Nephron progenitor cell (in vitro differentiated cells): ENCODE results near the gene KIF5C.

Experiments used
- DNase-seq: peaks from one replicate; pipeline ENCODE4 v3.0.0; 2021
- H3K27ac Mint-ChIP-seq: 2 replicates; pipeline ENCODE4 v1.8.0; 2021; ENCODE audit warnings: mild to moderate bottlenecking, moderate library complexity, mixed read lengths
- H3K27me3 Mint-ChIP-seq: 2 replicates; pipeline ENCODE4 v1.8.0; 2021; ENCODE audit warnings: mild to moderate bottlenecking, low read depth, mixed read lengths; ENCODE audit not compliant: poor library complexity
- H3K36me3 Mint-ChIP-seq: 2 replicates; pipeline ENCODE4 v1.8.0; 2021; ENCODE audit warnings: low read depth, mixed read lengths
- H3K4me1 Mint-ChIP-seq: 2 replicates; pipeline ENCODE4 v1.8.0; 2021; ENCODE audit warnings: mixed read lengths
- H3K4me3 Mint-ChIP-seq: 2 replicates; pipeline ENCODE4 v1.8.0; 2021; ENCODE audit warnings: mild to moderate bottlenecking, moderate library complexity, mixed read lengths
- H3K9me3 Mint-ChIP-seq: 2 replicates; pipeline ENCODE4 v1.8.0; 2021; ENCODE audit warnings: mild to moderate bottlenecking, moderate library complexity, mixed read lengths
- TF ChIP-seq, protein P1 (sequence below): fragments of 200-600 bp; sonication (generic); IDR thresholded peaks from 2 replicates; pipeline ENCODE4 v1.5.0; 2021; ENCODE audit warnings: antibody characterized with exemption

Gene KIF5C

GRCh38 chr2:148957023-148957422 lies 82.0 kb downstream of the KIF5C start:
- no peak for DNase-seq
- Mint-ChIP-seq H3K27me3 (no peaks in the 10 kb centered on the region), H3K27ac (peak overlapping the region; percentile 97), H3K4me1 (peaks cover 20% of the 10 kb centered on the region), H3K9me3 (no peaks in the 10 kb centered on the region), H3K36me3 (peaks cover 33% of the 10 kb centered on the region), H3K4me3 (no peak overlapping the region)
- TF ChIP-seq, protein P1, sequence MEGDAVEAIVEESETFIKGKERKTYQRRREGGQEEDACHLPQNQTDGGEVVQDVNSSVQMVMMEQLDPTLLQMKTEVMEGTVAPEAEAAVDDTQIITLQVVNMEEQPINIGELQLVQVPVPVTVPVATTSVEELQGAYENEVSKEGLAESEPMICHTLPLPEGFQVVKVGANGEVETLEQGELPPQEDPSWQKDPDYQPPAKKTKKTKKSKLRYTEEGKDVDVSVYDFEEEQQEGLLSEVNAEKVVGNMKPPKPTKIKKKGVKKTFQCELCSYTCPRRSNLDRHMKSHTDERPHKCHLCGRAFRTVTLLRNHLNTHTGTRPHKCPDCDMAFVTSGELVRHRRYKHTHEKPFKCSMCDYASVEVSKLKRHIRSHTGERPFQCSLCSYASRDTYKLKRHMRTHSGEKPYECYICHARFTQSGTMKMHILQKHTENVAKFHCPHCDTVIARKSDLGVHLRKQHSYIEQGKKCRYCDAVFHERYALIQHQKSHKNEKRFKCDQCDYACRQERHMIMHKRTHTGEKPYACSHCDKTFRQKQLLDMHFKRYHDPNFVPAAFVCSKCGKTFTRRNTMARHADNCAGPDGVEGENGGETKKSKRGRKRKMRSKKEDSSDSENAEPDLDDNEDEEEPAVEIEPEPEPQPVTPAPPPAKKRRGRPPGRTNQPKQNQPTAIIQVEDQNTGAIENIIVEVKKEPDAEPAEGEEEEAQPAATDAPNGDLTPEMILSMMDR, result no peak

- H3K36me3 Mint-ChIP-seq, result peaks cover 50% of the 10 kb centered on the region
- peaks cover 15% of the 10 kb centered on the region for H3K4me1 Mint-ChIP-seq
- no peak overlapping the region for H3K4me3 Mint-ChIP-seq
- no peak for DNase-seq
- peaks cover 4% of the 10 kb centered on the region for H3K27me3 Mint-ChIP-seq
- no peak overlapping the region for H3K27ac Mint-ChIP-seq
- TF ChIP-seq, protein P1, result no peak
- no peaks in the 10 kb centered on the region for H3K9me3 Mint-ChIP-seq
Observed at GRCh38 chr2:148959745-148960144, 84.7 kb downstream of the KIF5C start.

DNA sequence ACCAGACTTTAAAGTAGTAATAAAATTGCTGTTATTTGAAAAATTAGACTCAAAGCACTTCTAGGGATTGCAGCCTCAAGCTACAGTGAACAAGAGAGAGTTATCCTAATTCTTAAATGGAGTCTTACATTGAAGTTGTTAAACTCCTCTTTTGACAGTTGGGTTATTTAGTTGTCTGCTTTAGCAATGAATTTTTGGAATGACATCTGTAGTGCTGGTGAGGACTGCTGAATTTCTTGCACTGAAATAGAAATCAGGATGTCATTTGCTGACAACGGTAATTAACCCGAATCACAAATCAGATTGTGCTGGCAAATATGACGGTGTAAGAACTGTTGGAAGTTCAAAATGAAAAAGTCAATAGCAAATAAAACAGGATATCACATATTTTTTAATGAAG lies 85.5 kb downstream of the KIF5C start:
- TF ChIP-seq, protein P1, result no peak
- Mint-ChIP-seq H3K27ac (no peak overlapping the region), H3K4me3 (no peak overlapping the region), H3K4me1 (peaks cover 18% of the 10 kb centered on the region), H3K9me3 (no peaks in the 10 kb centered on the region), H3K36me3 (peaks cover 53% of the 10 kb centered on the region), H3K27me3 (peaks cover 4% of the 10 kb centered on the region)
- DNase-seq, result no peak

- Mint-ChIP-seq H3K9me3 (no peaks in the 10 kb centered on the region), H3K27ac (no peak overlapping the region), H3K36me3 (peaks cover 45% of the 10 kb centered on the region), H3K27me3 (peaks cover 4% of the 10 kb centered on the region), H3K4me3 (no peak overlapping the region), H3K4me1 (peaks cover 43% of the 10 kb centered on the region)
- TF ChIP-seq, protein P1, result no peak
- no peak for DNase-seq
Observed at GRCh38 chr2:148963461-148963860, 88.4 kb downstream of the KIF5C start.

DNA sequence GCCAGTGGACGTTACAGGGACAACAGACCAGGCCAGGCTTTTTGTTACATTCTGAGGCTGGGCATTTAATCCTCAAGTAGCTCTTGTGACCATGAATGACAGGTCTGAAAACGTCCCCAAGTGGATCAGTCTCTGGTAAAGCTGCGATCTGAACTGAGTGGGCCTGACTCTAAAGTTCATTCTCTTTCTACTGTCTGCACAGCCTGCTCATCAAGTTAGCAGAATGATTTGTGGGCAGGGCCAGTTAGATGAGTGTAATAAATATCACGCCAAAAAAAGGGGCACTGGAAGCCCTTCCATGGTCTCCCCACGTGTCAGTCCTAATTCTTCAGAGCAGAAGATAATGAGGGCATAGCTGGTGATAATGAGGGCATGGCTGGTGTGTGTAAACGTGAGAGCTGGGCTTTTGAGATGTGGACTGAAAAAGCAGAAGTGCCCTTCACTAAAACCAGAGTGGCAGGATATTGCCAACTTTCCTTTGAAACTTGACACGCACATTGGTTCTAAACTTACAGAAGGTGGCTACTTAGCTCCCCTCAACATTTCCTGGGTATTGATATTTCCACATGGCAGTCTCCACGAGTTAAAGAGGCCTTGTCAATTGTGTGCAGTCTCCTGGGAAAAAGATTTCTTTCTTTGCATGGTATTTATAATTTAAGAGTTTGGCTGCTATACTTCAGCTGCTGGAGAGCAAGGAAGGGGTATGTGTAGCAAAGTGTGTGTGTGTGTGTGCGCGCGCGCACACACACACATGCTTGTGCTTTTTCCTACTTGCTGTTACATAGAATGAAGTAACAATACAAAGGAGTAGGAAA lies 90.8 kb downstream of the KIF5C start:
- Mint-ChIP-seq H3K27ac (peak overlapping the region; percentile 43), H3K36me3 (peaks cover 32% of the 10 kb centered on the region), H3K4me1 (peaks cover 66% of the 10 kb centered on the region), H3K4me3 (no peak overlapping the region), H3K27me3 (peaks cover 8% of the 10 kb centered on the region), H3K9me3 (no peaks in the 10 kb centered on the region)
- no peak for DNase-seq
- TF ChIP-seq, protein P1, result no peak

- H3K4me3 Mint-ChIP-seq, result no peak overlapping the region
- DNase-seq, result no peak
- peaks cover 72% of the 10 kb centered on the region for H3K4me1 Mint-ChIP-seq
- peaks cover 8% of the 10 kb centered on the region for H3K27me3 Mint-ChIP-seq
- TF ChIP-seq, protein P1, result no peak
- no peaks in the 10 kb centered on the region for H3K9me3 Mint-ChIP-seq
- H3K27ac Mint-ChIP-seq, result no peak overlapping the region
- peaks cover 30% of the 10 kb centered on the region for H3K36me3 Mint-ChIP-seq
Observed at GRCh38 chr2:148966438-148966758, 91.4 kb downstream of the KIF5C start.
